ENCODE results near the gene CHI3L1.
A peak's percentile ranks its signal among the peaks of the same experiment; 100 is the strongest.

The CHI3L1 gene

DNA sequence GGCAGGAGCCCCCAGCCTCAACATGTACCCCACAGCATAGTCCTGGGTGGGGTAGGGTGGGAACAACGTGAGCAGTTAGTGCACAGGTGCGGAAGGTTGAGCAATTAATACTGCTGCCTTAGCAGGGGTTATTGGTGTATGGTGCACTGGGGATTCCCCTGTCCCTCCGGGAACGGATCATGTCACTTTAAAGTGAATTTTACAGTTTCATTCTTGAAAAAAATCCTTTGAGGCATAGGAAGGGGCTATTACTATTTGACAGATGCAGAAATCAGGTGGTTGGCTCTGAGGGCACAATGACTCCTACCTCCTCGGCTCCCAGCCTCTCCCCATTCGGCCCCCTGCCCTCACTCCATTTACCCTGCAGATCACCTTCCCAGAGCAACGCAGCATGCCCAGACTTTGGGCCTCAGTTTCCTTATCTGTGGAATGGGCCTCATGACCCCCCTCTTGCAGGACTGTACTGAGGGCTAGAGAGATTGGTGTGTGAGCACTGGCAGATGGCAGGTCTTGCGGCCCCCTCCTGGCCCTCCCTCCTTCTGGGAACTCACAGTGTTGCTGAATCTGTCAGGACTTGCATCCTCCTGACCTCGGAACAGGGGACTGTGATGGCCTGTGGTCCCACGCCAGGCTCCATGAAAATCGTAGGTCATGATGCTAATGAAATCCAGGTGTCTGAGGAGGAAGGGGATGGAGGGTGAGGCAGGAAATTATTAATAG lies 5.7 kb downstream of the CHI3L1 start:
- no peak for DNase-seq

DNA sequence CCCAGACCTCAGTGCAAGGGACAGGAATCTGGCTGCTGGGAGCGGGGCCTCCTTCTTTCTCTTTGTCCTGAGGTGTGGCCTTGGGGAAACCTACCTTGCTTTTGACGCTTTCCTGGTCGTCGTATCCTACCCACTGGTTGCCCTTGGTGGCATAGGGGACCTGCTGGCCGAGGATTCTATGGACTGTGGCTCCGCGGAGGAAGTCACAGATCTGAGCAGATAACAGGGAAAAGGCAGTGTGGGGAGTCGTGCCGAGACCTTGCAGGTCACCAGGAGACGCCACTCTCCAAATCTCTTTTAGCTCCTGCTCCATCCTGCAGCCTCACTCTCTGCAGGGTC lies 6.9 kb downstream of the CHI3L1 start:
- no peak for DNase-seq

DNA sequence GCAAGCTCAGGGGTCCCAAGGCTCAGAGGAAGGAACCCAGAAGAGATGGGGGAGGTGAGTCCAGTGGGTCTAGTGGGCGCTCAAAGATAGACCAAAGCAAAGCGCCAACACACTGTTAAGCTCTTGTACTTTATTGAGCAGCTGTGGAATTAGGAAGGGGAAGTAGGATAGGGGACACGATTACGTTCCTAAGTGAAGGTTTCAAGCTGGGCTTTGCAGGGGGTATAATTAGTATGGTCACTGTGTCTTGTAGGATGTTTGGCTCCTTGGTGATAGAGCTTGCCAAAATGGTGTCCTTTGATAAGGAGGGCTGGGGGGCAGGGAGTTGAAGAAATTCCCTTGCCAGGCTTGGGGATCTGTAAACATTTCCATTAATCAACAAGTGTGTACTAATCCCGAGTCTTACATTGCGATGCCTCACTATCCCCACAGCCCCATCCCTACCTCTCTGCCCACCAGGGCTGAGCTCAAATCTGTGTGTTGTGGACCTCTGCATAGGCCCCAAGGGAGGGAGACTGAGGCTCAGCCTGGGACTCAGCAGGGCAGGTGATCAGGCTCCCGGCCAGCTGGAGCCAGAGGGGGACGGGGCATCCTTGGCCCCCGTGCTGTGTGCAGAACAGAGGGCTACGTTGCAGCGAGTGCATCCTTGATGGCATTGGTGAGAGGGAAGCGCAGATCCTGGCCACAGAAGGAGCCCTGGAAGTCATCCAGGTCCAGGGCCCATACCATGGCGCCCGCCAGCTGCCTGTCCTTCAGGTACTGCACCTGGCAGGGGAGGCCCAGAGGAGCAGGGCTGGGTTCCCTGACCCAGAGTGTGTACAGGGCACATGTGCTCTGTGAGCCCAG lies 7.5 kb downstream of the CHI3L1 start:
- no peak for DNase-seq

DNA sequence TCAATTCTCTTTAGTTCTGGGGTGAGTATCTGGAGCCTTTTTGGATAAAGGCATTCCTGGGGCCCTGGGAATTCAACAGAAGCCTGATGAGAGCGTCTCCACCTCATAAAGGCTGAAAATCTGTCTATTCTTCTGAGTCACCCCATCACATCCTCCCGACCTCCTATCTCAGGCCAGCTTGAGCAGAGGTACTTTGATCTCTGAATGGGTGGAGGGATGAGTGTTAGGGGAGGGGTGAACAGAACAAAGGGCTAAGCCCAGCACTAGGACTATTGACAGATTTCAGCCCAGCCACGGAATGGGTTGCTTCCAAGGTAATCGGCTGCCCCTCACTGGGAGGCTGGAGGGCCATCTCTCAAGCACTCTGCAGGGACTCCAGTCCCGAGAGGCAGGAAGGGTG lies 8.4 kb downstream of the CHI3L1 start:
- DNase-seq: no peak

DNA sequence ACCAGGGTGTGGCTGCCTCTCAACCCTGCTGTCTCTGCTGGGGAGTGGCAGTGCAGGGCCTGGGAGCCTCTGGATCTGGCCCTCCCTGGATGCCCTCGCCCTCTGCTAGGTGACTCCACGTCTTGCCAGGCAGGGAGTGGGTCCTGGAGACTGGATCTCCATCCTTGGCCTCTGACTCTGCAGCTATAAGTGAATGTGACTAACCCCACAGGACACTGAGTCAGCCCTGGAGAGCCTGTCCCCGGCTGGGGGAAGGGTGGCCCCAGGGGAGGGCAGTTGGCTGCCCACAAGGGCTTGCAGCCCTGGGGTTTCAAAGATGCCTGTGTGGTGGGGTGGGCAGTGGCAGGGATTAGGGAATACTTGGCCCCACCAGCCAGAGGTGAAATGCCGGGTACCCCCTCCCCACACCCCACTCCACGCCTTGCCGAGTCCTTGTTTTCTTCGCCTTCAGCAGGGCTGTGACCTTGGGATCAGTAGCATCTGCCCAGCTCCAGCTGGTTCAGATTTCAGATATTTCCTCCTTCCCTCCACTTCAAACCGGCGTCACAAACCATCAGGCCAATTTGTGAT lies 8.9 kb downstream of the CHI3L1 start:
- DNase-seq: no peak

DNA sequence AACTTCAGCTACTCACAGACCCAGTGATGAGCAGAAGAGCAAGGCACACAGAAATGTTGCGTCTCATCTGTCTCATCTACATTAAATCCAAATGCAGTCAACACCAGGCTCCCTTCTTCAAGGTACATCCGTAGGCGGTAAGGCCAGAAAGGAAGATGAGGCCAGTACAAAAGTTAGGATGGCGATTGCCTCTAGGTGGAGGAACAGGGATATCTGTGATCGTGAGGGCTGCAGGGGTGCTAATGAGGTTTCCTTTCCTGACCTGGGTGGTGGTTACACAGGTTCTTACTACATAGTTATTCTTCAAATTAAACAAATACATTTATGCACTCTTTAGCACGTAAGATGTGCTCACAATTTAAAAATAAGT lies 9.5 kb downstream of the CHI3L1 start:
- no peak for DNase-seq

DNA sequence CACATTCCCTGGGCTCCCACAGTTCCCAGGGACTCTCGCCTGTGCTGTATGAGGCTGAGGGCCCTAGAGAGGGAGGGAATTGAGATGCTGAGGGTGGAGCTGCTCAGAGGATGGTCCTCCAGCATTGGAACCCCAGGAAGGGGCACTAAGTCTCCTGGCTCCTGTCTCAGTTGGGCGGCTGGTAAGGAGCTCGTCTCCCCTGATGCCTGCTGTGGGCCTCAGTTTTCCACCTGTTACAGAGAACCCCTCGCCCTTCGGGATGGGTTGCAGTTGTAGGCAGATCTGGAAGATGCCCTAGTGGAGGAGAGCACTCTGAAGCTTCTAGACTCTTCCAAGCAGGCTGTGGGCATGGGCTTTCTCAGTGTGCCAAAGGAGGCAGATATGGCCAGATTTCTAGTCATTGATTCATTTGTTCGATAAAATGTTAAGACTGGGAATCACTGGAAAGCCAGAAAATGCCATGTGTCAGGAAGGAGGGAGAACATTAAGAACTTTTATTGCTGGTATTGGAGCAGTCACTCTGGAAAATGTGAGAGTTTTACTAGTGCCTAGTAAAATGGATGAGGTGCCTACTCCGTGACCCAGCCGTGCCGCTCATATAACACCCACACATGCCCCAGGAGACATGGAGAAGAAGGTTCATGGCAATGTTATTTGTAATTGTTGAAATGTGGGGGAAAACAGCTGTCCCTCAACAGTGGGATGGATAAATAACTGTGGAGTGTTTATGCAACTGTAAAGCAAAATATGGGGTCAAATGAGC lies 10.1 kb downstream of the CHI3L1 start:
- DNase-seq: no peak

DNA sequence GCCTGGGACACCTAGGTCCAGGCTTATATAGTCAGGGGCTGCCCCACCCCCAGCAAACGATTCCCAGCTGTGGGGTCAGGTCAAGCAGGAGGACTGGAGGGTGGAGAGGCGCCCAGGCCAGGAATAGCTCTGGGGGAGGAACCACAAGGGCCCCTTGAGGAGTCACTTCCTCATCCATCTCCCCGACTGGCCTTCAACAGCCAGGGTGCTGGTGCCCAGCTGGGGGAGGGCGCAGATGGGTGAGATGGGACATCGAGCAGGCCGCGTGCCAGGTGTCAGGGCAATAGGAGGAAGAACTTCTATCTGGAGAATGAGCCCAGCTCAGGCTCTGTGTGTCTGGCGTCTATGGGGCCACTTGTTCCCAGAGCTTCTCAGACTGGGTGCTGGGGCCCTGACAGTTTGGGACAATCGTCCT lies 10.7 kb downstream of the CHI3L1 start:
- no peak for DNase-seq

DNA sequence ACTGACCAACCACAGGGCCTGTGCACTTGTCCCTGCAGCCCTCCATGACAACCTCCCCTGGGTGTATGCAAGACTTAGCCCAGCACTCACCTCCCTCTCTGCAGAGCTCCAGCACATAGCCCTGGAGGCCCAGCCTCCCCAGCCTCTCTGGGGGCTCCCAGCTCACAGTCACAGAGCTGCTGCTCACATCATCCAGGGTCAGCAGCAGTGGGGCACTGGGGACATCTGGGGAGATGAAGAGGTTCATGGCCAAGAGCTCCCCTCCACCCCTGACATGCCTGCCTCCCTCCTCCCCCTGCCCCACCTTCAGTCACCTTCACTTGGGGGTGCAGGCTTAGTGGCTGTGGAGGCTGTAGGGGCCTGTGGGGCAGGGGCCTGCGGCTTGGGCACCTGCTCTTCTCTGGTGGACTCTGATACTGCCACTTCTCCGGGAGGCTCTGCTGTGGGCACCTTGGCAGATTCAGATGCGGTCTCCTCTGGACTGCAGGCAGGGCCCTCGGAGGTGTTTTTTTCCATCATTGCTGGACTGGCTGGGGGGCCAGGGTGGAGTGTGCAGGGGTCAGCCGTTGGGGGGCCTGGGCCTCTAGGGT lies 11.2 kb downstream of the CHI3L1 start, which contains the start of gene MYBPH:
MYBPH (minus strand) TSS at position 590 of the 590 bp plus-strand sequence; CDS start at position 519, 71 bp downstream.
- no peak for DNase-seq

DNA sequence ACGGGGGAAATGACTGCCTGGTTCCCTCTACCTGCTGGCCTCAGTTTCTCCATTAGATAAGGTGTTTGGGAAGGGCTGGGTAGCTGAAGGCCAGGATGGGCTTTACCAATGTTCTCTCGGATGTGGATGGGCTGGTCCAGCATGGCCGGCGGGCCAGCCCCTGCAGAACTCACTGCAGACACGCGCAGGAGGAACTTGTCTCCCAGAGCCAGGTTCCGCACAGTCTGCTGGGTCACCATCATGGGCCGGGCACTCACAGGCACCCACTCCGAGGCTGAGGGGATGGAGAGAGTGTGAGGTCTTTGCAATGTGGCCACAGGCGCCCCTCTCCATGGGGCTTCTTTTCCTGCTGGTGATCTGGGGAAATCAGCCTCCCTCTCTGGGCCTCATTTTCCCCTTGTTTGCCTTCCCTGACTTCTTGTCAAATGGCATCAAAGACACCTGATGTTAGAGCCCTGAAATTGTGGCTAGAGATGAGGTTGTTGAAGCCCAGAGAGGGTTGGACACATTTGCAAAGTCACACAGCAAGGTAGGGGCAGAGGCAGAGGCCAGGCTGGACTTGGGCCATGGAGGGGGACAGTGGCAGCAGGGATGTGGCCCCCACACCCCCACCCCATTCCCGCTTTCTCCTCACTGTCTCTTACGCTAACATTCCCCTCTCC lies 12.0 kb downstream of the CHI3L1 start:
- no peak for DNase-seq

DNA sequence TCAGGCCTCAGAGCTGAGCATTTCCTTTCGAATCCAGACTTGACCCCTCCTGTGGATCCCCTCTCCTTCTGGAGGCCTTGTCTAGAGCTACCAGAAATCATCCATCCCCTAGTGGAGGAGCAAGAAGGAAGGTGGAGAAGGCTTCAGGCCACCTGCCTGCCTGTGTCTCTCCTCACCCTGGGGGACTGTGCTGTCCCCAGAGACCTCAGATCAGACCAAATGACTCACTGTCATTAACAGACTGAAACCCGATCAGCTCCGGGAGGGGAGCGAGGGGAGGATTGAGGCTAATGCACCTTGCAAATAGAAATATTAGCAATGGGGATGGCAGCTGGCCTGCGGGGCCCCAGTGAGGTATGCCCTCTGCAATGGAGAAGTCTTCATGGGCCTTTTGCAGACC lies 12.9 kb downstream of the CHI3L1 start:
- DNase-seq: peak; percentile 41

DNA sequence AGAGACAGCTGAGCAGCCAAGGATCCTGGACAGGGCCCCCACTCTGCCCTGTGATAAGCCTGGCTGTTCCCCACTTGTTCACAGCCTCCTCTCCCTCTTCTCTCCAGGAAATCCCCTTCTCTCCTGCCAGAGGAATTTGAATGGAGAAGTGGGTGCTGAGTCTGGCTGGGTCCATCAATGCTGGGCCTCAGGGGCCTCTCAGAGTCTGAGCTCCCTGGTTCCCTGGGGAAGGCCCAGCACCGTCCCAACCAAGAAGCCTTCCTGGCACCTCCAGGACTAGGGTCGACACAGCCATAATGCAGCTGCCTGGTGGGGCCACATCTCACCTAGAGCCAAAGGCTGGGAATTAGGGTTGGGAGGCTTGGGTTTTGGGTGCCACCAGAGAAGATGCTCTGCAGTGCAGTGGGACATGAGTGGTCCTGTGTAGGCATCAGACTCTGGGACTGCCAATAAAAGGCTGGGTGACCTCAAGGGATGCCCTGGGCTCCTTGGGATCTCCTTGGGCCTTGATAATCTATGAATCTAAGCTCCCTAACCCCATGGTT lies 13.4 kb downstream of the CHI3L1 start:
- no peak for DNase-seq

DNA sequence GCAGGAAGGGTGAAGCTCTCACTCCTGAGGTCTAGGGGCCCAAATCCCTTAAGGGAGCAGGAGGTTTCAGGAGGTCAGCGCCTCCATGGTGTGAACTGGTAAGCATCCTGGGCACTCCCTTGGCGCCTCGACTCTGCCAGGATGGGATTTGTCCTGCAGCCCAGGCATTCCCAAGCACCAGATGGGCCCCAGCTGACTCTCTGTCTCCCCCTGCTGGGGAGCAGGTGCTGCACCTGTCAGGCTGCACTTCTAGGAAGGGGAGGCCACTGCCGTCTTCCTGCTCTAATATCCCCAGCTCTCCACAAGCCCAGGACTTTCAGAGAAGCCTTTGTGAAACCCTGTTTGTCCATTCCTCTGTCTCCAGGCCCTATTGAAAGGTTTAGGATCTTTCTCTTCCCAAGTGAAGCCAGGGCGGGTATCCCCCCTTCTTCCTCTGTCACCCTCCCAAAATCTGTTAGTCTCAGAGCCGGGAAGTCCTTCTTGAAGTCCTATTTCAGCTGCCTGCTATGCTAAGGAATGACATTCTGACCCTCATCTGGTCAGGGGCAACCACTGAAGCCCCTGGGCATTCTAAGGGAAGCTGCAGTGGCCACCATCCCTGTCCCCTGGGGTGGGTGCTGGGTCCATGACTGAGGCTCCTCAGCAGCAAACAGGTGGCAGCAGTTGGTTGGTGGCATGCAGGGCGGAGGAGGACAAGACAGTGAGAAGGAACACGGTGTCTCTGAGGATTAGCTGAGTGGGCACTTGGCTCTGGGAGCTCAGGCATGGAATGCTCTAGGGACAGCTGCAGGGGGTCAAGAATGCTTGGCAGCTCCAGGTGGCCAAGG lies 14.1 kb downstream of the CHI3L1 start:
- DNase-seq: peak; percentile 32

DNA sequence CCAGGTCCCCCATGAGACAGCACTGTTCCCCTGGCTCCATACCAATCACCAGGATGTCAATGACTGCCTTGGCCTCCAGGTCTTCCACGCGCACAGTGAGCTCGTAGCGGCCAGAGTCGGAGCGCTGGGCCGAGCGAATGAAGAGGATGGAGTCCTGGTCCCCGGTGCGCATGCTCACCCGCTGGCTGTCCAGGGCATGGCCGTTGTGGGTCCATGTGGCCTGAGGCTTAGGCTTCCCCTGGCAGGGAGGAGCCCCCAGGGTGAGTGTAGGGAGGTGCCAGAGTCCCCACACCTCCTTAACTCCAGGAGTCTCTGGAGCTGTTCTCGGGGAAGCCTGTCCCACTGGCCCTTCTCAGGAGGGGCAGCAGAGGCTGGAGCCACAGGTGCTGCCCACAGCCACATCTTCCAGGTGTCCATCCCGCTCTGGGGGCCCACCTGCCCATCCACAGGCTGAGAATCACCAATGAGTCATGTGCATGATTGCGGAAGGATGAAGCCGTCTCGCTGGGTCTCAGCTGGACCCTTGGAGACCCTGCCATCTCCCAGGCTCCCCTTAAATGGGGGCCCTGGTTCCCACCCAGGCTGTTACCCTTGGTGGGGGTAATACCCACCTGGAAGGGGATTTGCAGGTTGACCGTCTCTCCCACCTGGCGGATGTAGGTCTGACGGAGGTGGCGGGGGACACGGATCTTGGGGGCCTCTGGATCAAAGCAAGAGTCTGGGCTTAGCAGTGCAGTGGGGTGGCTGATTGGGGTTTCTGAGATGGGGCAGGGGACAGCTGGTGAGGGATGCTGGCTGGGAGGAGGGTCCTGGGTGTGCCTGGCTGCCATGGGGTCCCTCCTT lies 14.9 kb downstream of the CHI3L1 start:
- no peak for DNase-seq

DNA sequence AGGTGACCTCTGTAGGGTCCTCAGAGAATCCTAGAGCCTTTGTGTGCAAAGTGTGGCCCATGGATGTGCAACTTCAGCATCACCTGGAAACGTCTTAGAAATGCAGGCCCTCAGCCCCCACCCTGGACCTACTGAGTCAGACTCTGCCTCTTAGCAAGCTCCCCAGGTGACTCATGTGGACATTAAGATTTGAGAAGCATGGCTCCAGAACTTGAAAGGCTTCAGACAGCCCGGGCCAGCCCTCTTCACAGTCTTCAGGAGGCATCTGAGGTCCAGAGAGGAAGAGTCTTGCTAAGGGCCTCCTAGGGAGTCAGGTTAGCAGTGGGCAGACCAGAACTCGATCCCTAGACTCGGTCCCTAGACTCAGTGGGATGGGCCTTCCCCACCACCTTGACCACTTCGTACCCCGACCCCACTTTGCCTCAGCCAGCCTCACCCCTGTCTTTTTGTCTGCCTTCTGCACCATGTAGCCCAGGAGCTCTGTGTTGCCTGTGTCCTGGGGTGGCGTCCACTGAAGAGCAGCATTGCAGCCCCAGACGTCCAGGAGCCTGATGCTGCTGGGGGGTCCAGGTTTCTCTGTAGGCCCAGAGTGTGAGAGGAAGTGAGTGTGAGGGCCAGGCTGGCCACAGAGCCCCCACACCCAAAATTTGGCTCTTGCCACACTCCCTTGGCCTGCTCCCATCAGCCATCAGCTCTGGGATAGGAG lies 15.7 kb downstream of the CHI3L1 start:
- DNase-seq: no peak

DNA sequence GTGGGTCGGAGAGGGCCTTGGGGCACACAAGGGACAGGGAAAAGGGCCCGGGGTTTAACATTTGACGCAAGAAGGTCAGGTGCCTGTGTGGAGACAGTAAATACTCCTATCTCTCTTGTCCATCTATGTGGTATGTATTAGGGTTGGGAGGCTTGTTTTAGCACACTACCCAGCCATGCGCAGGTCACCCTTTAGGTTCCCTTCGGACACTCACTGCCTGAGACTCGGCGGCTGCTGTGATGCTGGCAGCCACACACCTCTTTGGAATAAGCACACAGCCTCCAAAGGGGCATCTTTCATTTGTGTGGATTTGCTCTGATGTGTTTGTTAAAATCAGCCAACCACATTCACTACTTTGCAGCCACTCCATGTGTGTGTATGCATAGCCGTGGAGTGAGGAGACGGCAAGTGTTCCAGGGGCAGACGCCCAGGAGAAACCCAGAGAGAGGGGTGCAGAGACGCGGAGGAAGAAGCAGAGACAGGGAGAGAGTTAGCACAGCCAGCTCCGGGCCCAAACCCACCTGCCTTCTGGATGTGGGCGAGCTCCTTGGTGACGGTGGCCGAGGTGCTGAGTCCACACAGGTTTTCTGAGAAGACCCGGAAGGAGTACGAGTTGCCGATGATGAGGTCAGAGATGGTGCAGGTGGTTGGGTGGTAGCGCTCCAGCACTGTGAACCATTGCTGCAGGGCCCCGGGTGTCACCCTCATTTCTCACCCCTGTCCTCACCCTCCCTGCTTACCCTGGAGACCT lies 16.6 kb downstream of the CHI3L1 start:
- DNase-seq: no peak

DNA sequence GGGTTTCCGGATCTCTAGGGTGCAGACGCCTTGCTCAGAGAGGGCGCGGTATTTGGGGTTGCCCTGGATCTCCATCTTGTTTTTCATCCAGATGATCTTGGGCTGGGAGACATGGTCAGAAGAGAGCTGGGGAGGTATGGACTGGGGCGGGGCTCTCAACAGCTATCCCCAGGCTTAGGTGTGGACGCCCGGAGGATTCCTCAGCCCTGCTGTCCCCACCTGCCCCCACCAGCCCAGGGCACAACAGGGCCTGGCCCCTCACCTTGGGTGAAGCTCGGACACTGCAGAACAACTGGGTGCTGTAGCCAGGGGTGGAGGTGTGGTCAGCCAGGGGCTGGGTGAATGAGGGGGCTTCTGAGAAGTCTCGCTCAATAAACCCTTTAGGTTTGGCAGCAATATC lies 17.5 kb downstream of the CHI3L1 start:
- DNase-seq: no peak

DNA sequence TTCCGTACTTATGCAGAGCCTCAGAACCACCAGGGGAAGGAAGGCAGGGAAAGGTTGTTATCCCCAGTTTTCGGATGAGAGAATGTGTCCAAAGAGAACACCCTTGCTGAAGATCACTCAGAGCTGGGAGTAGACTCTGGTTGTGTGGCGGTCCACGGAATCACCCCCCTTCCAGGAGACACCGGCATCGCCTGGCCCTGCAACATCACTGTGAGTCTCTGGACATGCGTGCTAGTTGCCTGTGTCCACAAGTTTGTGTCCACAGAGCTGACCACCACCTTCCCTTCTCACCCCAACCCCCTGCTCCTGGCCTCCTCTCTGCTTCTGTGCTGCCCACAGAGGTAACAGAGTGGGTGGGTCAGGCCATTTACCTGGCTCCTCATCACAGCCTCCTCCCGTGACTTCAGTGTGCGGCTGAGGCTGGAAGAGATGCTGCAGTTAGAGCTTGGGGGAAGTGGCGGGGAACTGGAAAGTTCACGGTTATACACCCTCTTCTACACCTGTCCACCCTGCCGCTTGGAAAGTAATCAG lies 18.2 kb downstream of the CHI3L1 start:
- no peak for DNase-seq

DNA sequence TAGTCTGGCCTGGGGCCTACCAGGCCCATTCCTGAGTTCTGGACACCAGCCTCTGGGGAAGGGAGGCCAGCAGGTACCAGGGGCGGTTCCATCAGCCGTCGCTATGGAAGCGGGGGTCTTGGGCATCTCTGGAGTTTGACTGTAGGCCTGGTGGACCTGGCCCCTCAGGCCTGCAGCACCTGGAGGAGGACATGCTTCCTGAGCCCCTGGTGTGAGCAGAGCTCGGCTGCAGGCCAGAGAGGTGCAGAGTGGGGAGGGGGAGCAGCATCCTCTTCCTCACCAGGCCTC lies 18.6 kb downstream of the CHI3L1 start:
- no peak for DNase-seq

All from NCI-H1105 (cell line).